NOMO-1 treated with DMSO at 0.1 percent for 48 hours (cell line): Measurements from ENCODE around the gene ARMH3.

Experiments
- DNase-seq: peaks from one replicate; lab custom pipeline; 2025; ENCODE audit not compliant: unreplicated experiment; lab: John Stamatoyannopoulos, UW

Gene ARMH3

GRCh38 chr10:101816376-101816775 lies 239.6 kb downstream of the ARMH3 start:
- no peak for DNase-seq

- DNase-seq = no peak
Observed at GRCh38 chr10:101814466-101815071, 241.4 kb downstream of the ARMH3 start.

DNA sequence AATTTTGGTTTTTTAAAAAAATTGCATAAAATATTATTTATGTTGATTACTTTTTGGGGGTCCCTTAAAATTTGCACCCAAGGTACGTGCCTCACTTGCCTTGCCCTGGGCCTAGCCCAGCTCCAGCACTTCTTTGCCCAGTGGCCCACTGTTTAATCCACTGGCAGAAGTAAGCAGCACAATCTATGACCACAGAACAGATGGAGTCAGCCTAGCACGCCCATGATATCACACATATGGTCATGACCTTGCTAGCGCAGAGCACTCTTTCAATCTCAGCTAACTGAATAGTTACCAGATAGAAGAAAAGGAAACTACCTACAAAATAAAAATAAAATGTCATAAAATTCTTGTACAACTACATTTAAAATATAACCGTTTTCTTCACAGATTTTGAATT lies 243.4 kb downstream of the ARMH3 start:
- no peak for DNase-seq

- DNase-seq = no peak
Observed at GRCh38 chr10:101807158-101807557, 248.8 kb downstream of the ARMH3 start.

DNA sequence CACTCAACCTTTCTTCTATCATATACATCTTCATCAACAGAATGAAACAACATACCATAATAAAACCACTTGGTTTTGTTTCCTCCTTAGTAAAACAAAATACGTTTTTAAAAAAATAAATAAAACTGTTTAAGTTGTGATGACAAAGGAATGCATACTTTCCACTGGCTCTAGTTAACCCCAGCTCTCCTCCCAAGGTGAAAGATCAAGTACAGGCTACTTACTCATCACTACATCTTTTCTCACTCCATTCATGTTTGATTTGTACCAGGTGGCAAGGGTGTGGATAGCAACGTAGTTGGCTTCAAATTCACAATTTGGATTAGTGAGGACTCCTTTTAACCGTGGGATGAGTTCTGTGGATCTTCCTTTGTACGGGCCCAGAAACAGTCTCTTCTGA lies 252.5 kb downstream of the ARMH3 start:
- no peak for DNase-seq

- DNase-seq = no peak
Observed at GRCh38 chr10:101797403-101798059, 258.4 kb downstream of the ARMH3 start.
